Aorta (tissue), 5 donors: ENCODE measurements around the gene CITED4. TPM values are rescaled to one million over a fixed set of nuclear protein-coding genes. Genes with fewer than 3 reads are reported as not detected.

Source experiments
- ATAC-seq: fragments of 200-7000 bp; cut with Tn5 transposase; one replicate; pipeline ENCODE4 v1.9.1; 2022; ENCODE audit warnings: moderate library complexity; ENCODE audit not compliant: low FRiP score
- DNase-seq, 2 donors: peaks; one replicate each; pipeline ENCODE4 v3.0.0-alpha.2; 2020
- H3K27ac ChIP-seq, 2 donors: one replicate each; pipeline ENCODE4 v1.5.1; 2013; ENCODE audit warnings: low read length in 2 of 2, mild to moderate bottlenecking in 2 of 2, moderate library complexity in 2 of 2, control low read depth in 1 of 2, inconsistent platforms in 1 of 2, low read depth in 1 of 2
- H3K27me3 ChIP-seq, 2 donors: one replicate each; pipeline ENCODE4 v1.6.1; 2013; ENCODE audit warnings: control low read depth in 1 of 2, low read length in 1 of 2, mild to moderate bottlenecking in 1 of 2, moderate library complexity in 1 of 2; ENCODE audit not compliant: insufficient read depth in 2 of 2, control insufficient read depth in 1 of 2
- H3K36me3 ChIP-seq, 2 donors: one replicate each; pipeline ENCODE4 v1.6.1; 2013; ENCODE audit warnings: control low read depth in 1 of 2, low read length in 1 of 2, mild to moderate bottlenecking in 1 of 2; ENCODE audit not compliant: insufficient read depth in 2 of 2, control insufficient read depth in 1 of 2
- H3K4me1 ChIP-seq, 2 donors: one replicate each; pipeline ENCODE4 v1.6.1; 2013; ENCODE audit warnings: low read length in 2 of 2, control low read depth in 1 of 2, mild to moderate bottlenecking in 1 of 2, moderate library complexity in 1 of 2; ENCODE audit not compliant: insufficient read depth in 2 of 2, control insufficient read depth in 1 of 2
- H3K4me3 ChIP-seq, 2 donors: one replicate each; pipeline ENCODE4 v1.5.1; 2013; ENCODE audit warnings: low read length in 2 of 2, control low read depth in 1 of 2, mild to moderate bottlenecking in 1 of 2
- H3K9me3 ChIP-seq: one replicate; pipeline ENCODE4 v1.6.1; 2013; ENCODE audit warnings: mild to moderate bottlenecking, low read length; ENCODE audit not compliant: control insufficient read depth
- WGBS, 2 donors: extraction: QIAGEN DNeasy Blood & Tissue Kit; methylation state at CpG; one replicate each; pipeline ENCODE4 v1.1.7; 2013; 5-methylcytosine and 5-hydroxymethylcytosine counted together
- intact Hi-C, 2 donors: fragments of 100-400 bp; cut with DNase I; formaldehyde crosslinking; loops; one replicate each; pipeline versions ENCODE4 v1.14.2 to v1.15.0; 2022
- polyA plus RNA-seq, 2 donors: library from polyadenylated mRNA; stranded (reverse); fragments of 200-250 nt; gene quantifications; one replicate each; pipeline ENCODE4 v1.2.3, GENCODE V29; 2013
- total RNA-seq, 2 donors: library from RNA; stranded (reverse); fragmentation: NEBNext Ultra II Directional; extraction: Animal tissue kit (Norgen Biotek cat#: 25700); gene quantifications; one replicate each; pipeline ENCODE4 v1.2.1, GENCODE V29; 2021
- donor health status: healthy with polysubstance abuse.
- donor health status: Bipolar disorder and iron deficiency.
- donor health status: DM: no; HTN: no; CAD: no.
- donor health status: DM: no; HTN: no; CAD: no.
- donor health status: DM: yes; HTN: yes; CAD: no.

The CITED4 gene
- total and polyA plus RNA-seq, 4 donors, result 4.0 to 19.0 (median 13.3) TPM

DNA sequence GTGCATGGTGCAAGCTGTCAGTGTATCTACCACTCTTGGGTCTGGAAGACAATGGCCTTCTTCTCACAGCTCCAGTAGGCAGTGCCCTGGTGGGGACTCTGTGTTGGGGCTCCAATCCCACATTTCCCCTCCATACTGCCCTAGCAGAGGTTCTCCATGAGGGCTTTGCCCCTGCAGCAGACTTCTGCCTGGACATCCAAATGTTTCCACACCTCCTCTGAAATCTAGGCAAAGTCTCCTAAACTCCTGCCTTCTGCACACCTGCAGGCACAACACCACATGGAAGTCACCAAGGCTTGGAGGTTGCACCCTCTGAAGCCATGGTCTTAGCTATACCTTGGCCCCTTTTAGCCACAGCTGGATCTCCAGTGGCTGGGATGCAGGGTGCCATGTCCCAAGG is 31.8 kb upstream of the CITED4 start:
- H3K27ac ChIP-seq, result no peak overlapping the region
- DNase-seq (no peak), ATAC-seq (no peak)
- peaks cover 4% of the 10 kb centered on the region for H3K9me3 ChIP-seq
- intact Hi-C loops, result no loop called here
- H3K4me1 ChIP-seq, result peaks cover 2 to 3% of the 10 kb centered on the region in 2 donors
- H3K4me3 ChIP-seq, result no peak overlapping the region
- H3K27me3 ChIP-seq, result no peaks in the 10 kb centered on the region
- H3K36me3 ChIP-seq, result no peaks in the 10 kb centered on the region

DNA sequence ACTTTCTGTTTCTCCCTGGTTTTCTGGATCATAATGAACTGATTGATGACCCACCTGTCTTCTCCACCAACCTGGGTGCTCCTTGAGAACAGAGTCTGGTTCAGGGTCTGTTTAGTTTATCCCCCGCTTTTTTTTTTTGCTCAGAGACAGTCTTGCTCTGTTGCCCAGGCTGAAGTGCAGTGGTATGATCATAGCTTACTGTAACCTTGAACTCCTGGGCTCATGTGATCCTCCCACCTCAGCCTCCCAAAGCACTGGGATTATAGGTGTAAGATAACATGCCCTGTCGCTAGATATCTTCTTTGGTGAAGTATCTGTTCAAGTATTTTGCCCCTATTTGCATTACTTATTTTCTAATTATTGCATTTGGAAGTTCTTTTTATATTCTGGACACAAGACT is 30.2 kb upstream of the CITED4 start:
- Histone ChIP-seq H3K27ac (no peak overlapping the region), H3K27me3 (no peaks in the 10 kb centered on the region), H3K4me1 (no peaks in the 10 kb centered on the region), H3K9me3 (peaks cover 4% of the 10 kb centered on the region), H3K4me3 (no peak overlapping the region), H3K36me3 (no peaks in the 10 kb centered on the region)
- WGBS, 2 donors, result 94 to 95% methylated on average over 2 of the region's 2 CpGs
- DNase-seq, result no peak
- ATAC-seq, result no peak
- intact Hi-C loops, result no loop called here

DNA sequence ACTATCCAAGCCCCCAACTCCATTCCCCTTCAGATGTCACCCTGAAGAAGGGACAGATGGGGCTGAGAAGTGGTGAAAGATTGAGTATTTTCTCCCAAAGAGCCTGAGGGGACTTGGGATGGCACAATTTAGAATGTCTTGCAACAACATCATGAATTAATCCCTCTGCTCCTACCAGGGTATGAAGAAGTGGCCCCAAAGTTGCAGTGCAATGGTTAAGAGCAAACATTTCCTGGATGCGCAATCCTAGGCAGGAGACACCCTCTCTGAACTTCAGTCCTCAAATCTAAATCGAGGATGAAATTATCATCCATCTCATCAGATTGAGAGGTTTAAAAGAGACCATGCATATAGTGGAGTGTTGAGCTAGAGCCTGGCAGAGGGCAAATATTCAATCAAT is 28.6 kb upstream of the CITED4 start:
- WGBS, 2 donors, result 89 to 91% methylated on average over 2 of the region's 2 CpGs
- H3K4me3 ChIP-seq, result no peak overlapping the region
- intact Hi-C loops, result no loop called here
- no peaks in the 10 kb centered on the region for H3K36me3 ChIP-seq
- H3K4me1 ChIP-seq, result no peaks in the 10 kb centered on the region
- H3K9me3 ChIP-seq, result peaks cover 4% of the 10 kb centered on the region
- DNase-seq, result no peak
- ATAC-seq, result no peak
- no peaks in the 10 kb centered on the region for H3K27me3 ChIP-seq
- H3K27ac ChIP-seq, result no peak overlapping the region

DNA sequence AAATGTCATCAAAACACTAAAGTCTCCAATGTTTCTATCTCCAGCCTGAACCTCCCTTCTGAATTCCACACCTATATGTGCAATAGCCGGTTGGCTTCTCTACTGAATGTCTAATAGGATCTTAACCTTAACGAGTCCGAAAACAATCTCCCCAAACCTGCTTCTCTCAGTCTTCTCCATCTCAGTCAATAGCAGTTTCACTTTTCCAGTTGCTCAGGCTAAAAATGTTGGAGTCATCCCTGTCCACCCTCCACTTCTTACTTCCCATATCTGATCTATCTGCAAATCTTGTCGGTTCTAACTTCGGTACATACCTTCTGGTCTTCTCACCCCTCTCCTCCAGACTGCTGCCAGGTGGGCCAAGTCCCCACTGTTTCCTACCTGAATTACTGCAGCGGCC is 25.5 kb upstream of the CITED4 start:
- Histone ChIP-seq H3K36me3 (no peaks in the 10 kb centered on the region), H3K9me3 (no peaks in the 10 kb centered on the region), H3K4me1 (no peaks in the 10 kb centered on the region), H3K4me3 (no peak overlapping the region), H3K27me3 (no peaks in the 10 kb centered on the region), H3K27ac (no peak overlapping the region)
- WGBS, 2 donors, result 95 to 97% methylated on average over 6 of the region's 6 CpGs
- DNase-seq, result no peak
- ATAC-seq, result no peak
- intact Hi-C loops, result no loop called here

DNA sequence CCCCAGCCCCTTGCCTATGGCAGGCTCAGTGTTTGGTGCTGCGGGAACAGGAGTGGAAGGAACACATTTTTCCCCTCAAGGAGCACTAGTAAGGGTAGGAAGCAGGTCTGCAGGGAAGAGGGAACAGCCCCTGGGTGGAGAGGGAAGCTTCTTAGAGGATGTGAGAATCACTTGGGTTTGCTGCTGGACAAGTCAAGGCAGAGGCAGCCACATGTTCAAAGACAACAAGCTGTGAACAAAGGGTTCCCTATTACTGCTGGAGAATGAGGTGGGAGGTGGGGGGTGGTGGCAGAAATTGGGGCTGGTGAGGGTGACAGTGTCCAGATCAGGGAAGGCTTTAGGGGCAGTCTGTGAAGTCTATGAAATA is 24.8 kb upstream of the CITED4 start:
- Histone ChIP-seq H3K27me3 (no peaks in the 10 kb centered on the region), H3K4me3 (no peak overlapping the region), H3K36me3 (no peaks in the 10 kb centered on the region), H3K9me3 (no peaks in the 10 kb centered on the region), H3K4me1 (no peaks in the 10 kb centered on the region), H3K27ac (no peak overlapping the region)
- DNase-seq (no peak), ATAC-seq (no peak)
- intact Hi-C loops, result no loop called here
- 95 to 96% methylated on average over 1 of the region's 1 CpG for WGBS, 2 donors

DNA sequence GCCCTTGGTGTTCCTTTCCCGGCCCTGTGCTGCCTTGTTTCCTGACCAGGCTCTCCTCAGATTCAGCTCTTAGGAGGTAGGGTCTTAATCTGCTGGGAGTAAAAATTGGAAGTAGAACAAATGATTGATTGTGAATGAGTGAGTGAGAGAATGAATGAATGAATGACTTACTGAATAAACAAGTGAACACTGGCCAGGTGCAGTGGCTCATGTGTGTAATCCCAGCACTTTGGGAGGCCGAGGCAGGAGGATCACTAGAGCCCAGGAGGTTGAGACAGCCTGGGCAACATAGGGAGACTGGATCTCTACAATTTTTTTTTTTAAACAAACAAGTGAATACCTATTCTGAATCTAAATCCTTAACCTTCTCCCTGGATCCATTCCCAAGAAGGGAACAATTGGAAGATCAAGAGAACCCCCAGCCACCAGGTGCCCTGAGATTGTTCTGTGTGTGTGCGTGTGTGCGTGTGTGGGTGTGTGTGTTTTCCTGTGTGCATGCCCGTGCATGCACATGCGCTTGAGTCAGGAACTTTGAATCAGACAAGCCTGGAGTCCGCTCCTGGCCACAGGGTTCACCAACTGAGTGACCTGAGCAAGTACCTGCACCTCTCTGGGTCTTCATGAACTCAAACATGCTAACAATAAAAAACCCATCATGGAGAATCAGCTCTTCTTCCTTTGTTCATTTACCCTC is 24.3 kb upstream of the CITED4 start:
- intact Hi-C loops, result no loop called here
- Histone ChIP-seq H3K36me3 (no peaks in the 10 kb centered on the region), H3K4me1 (no peaks in the 10 kb centered on the region), H3K27me3 (no peaks in the 10 kb centered on the region), H3K4me3 (no peak overlapping the region), H3K9me3 (no peaks in the 10 kb centered on the region), H3K27ac (no peak overlapping the region)
- WGBS, 2 donors, result 88 to 96% methylated on average over 7 of the region's 7 CpGs
- DNase-seq (no peak), ATAC-seq (no peak)

DNA sequence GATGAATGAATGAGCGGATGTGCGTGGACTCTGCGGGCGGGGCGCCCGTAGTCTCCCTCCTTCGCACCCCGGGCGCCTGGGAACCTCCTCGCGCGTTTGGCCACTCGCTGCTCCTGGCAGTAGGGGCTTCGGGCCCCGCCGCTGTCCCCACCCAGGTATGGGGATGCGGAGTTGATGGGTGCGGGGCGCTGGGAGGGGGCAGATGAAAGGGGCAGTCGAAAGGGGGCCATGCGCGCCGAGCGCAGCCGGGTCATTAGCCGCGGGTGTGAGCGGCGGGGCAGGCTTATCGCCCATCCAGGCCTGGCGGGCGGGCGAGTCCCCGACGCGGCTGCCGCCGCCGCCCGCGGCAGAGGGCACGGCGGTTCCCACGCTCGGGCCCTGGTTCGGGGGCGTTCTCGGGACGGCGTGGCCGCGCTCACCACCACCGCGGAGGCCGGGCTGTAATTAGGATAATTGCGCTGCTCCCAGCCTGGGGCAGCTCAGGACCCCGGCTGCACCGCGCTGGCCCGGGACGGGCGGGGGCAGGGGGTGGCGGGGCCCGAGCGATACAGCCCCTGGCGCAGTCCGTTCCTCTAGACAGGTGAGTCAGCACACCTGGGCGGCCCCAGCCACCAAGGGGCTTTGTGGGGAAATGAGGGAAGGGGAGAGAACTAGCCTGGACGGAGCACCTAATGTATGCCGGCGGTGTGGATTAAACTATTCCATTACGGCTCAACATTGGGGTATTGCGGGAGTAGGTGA is 22.1 kb upstream of the CITED4 start:
- DNase-seq (no peak), ATAC-seq (no peak)
- H3K36me3 ChIP-seq, result no peaks in the 10 kb centered on the region
- no peaks in the 10 kb centered on the region for H3K27me3 ChIP-seq
- no peaks in the 10 kb centered on the region for H3K9me3 ChIP-seq
- WGBS, 2 donors, result 27 to 28% methylated on average over 55 to 73 of the region's 73 CpGs
- H3K4me1 ChIP-seq, result no peaks in the 10 kb centered on the region
- H3K27ac ChIP-seq, result no peak overlapping the region
- no peak overlapping the region for H3K4me3 ChIP-seq
- intact Hi-C loops, result no loop called here

DNA sequence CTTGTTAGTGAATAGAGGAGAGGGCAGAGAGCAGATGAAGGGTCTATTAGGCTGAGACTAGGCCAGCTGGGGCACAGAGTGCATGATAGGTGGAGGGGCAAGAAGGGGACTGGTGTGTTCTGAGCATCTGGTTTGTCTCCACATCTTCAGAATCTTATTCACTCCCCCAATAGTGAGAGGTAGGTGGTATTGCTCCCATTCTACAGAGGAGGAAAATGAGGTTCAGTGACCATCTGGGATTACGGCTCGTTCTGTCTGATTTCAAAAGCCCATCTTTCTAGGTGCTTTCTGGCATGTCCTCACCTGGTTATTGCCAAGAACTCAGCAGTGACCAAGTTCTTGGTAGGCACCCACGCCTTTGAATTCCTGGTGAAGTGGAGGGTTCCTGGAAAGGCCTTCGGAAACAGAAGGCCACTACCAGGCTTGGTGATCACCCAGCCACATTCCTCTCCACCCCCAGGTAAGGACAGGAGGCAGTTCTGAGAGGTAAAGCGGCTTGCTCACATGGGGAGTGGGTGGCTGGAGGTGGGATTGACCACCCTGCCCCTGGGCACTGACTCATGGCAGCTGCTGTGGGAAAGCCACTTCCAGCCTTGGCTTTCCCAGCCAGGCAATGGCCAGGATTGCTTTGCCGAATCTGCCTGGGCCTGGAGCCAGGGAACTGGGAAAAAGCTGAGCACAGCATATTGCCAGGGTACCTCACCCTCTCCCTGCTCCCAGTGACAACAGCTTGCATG is 18.8 kb upstream of the CITED4 start:
- intact Hi-C loops, result no loop called here
- DNase-seq, result no peak
- Histone ChIP-seq H3K9me3 (no peaks in the 10 kb centered on the region), H3K27me3 (no peaks in the 10 kb centered on the region), H3K36me3 (no peaks in the 10 kb centered on the region), H3K27ac (no peak overlapping the region), H3K4me3 (no peak overlapping the region), H3K4me1 (no peaks in the 10 kb centered on the region)
- WGBS, 2 donors, result 43 to 57% methylated on average over 6 of the region's 6 CpGs
- ATAC-seq, result no peak
